Measurements from ENCODE around the gene NUP214. TPM values are rescaled to one million over a fixed set of nuclear protein-coding genes. Genes with fewer than 3 reads are reported as not detected.

Gene NUP214
- total and polyA plus RNA-seq, 2 of the 8 experiments (the other 6 are each of a cell fraction or from before 2014, with no cell fraction given), result 28.6 to 50.2 TPM

GRCh38 chr9:131145245-131145644 lies 19.9 kb downstream of the NUP214 start:
- Histone ChIP-seq H3K4me3 (ENCODE audit: extremely low read depth in 1 of 4, insufficient read depth in 2 of 4, low read depth in 3 of 4, low read length in 4 of 4) (no peak overlapping the region), H3K79me1 (ENCODE audit: low read depth, low read length) (no peaks in the 10 kb centered on the region), H3K9ac (replicated peaks in 1 of 4; ENCODE audit: extremely low read depth in 1 of 4, low read depth in 3 of 4, low read length in 3 of 4) (no peak overlapping the region), H2BK15ac (ENCODE audit: low read length) (no peak overlapping the region), H2BK120ac (replicated peaks; ENCODE audit: low read depth, low read length) (no peak overlapping the region), H3K27ac (ENCODE audit: low read depth, low read length) (no peak overlapping the region), H2BK5ac (ENCODE audit: low read depth, low read length) (no peak overlapping the region), H3K56ac (replicated peaks; ENCODE audit: insufficient read length, low read depth, low read length) (no peak overlapping the region), H4K5ac (ENCODE audit: insufficient read length, low read depth, low read length) (no peak overlapping the region), H3K23me2 (ENCODE audit: low read depth, low read length) (no peaks in the 10 kb centered on the region), H4K8ac (ENCODE audit: extremely low read depth, insufficient read depth, low read length) (no peak overlapping the region), H3K14ac (ENCODE audit: insufficient read length) (no peak overlapping the region), H3K4me1 (replicated peaks in 1 of 4; ENCODE audit: control insufficient read depth in 3 of 4, insufficient read depth in 4 of 4, low read length in 3 of 4) (no peaks in the 10 kb centered on the region), H2BK12ac (ENCODE audit: low read depth, low read length) (no peak overlapping the region), H2BK20ac (ENCODE audit: low read length) (no peak overlapping the region), H2AFZ (ENCODE audit: low read length) (no peak overlapping the region), H4K20me1 (replicated peaks in 1 of 2; ENCODE audit: control insufficient read depth in 1 of 2, insufficient read depth in 2 of 2, low read length in 2 of 2) (peaks cover 2% of the 10 kb centered on the region in 2 experiments), H3K4ac (replicated peaks; ENCODE audit: insufficient read length, low read depth, low read length) (no peak overlapping the region), H3K4me2 (ENCODE audit: insufficient read depth in 1 of 2, low read depth in 2 of 2, low read length in 2 of 2) (no peak overlapping the region), H2AK5ac (ENCODE audit: low read depth, low read length) (no peak overlapping the region), H3K36me3 (ENCODE audit: control insufficient read depth in 2 of 4, insufficient read depth in 4 of 4, low read length in 3 of 4) (peaks cover 25 to 79% (median 55%) of the 10 kb centered on the region in 4 experiments), H4K91ac (replicated peaks; ENCODE audit: insufficient read length, low read length) (no peak overlapping the region), H3K79me2 (ENCODE audit: control insufficient read depth in 1 of 2, insufficient read depth in 2 of 2, low read length in 2 of 2) (no peaks in the 10 kb centered on the region), H3K9me3 (ENCODE audit: insufficient read depth in 2 of 2, low read depth in 1 of 2, low read length in 1 of 2) (no peaks in the 10 kb centered on the region), H3K18ac (ENCODE audit: extremely low read depth, low read length) (no peak overlapping the region), H3K23ac (ENCODE audit: insufficient read length) (no peak overlapping the region), H3K27me3 (replicated peaks in 1 of 4; ENCODE audit: control insufficient read depth in 3 of 4, extremely low read depth in 1 of 4, insufficient read depth in 3 of 4, low read length in 3 of 4) (no peaks in the 10 kb centered on the region)
- TF ChIP-seq TCF12 (IDR thresholded peaks at IDR 0.05; ENCODE audit: low read depth, low read length) (no peak), SIN3A (conservative IDR thresholded peaks at IDR 0.05 in 1 of 2, IDR thresholded peaks at IDR 0.05 in 1 of 2; ENCODE audit: low read depth in 1 of 2, low read length in 2 of 2) (no peak), JUND (IDR thresholded peaks at IDR 0.05; ENCODE audit: low read length) (no peak), TAF1 (IDR thresholded peaks at IDR 0.05; ENCODE audit: low read depth, low read length) (no peak), CEBPB (IDR thresholded peaks at IDR 0.05; ENCODE audit: low read depth, low read length) (no peak), CTBP2 (IDR thresholded peaks at IDR 0.05; ENCODE audit: borderline replicate concordance, insufficient read depth, insufficient read length, low read length) (no peak)
- DNase-seq (ENCODE audit: low read depth in 1 of 2, low spot score in 2 of 2), result no peak
- ChIA-PET POLR2A (ENCODE audit: partially characterized antibody) (interaction anchor here (2.0 kb wide), 1 partner anchor 20 kb away, joined by 5 read pairs; the partner anchor contains the start of gene NUP214), CTCF (ENCODE audit: partially characterized antibody) (interaction anchor here (0.8 to 1.4 kb wide), 7 partner anchors 10 to 130 kb away, joined by 3 to 4 read pairs (median 3); no protein-coding TSS in a partner anchor)
- 81% methylated on average over 2 of the region's 2 CpGs; no CpG with 5 or more reads in 1 of the 2 experiments for WGBS, 2 experiments (ENCODE audit: extremely low coverage in 1 of 2, insufficient coverage in 1 of 2, insufficient read length in 1 of 2, insufficient replicate concordance in 2 of 2, low coverage in 1 of 2, low lambda C conversion rate in 2 of 2, missing lambda C conversion rate in 1 of 2)
- no peak for FAIRE-seq

Measured in H1 (cell line).